ENCODE data around the gene SOX6.

DNA sequence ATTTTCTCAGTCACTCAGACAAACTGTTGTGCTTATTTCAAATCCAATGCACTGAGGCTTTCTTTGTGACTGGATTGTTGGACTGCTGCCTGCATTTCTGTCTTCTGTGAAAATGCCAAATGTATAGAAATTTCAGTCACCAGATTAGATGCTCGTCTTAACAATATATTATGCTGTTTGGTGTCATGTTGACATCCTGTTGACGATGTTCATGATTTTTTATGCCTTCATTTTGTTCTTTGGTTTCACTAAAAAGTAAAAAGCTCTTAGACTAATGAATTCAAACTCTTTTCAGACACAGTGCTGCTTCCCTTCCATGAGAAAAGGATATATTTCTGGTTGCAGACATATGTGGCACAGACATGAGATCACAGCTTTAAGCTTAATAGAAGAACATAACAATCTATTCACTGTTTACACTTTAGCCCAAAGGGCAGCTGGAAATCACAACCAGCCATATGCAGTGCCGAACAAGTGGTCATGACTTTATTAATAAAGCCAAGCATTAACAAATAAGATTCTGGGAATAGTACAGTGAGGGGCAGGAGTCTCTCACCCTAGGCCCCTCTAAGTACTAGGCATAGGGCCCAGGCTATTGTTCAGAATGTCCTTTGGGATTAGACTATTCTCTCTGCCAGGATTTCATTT lies 9.4 kb upstream of the SOX6 start:
- TF ChIP-seq, protein P1, sequence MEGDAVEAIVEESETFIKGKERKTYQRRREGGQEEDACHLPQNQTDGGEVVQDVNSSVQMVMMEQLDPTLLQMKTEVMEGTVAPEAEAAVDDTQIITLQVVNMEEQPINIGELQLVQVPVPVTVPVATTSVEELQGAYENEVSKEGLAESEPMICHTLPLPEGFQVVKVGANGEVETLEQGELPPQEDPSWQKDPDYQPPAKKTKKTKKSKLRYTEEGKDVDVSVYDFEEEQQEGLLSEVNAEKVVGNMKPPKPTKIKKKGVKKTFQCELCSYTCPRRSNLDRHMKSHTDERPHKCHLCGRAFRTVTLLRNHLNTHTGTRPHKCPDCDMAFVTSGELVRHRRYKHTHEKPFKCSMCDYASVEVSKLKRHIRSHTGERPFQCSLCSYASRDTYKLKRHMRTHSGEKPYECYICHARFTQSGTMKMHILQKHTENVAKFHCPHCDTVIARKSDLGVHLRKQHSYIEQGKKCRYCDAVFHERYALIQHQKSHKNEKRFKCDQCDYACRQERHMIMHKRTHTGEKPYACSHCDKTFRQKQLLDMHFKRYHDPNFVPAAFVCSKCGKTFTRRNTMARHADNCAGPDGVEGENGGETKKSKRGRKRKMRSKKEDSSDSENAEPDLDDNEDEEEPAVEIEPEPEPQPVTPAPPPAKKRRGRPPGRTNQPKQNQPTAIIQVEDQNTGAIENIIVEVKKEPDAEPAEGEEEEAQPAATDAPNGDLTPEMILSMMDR (IDR thresholded peaks at IDR 0.05), result no peak
- TF ChIP-seq POLR2A (IDR thresholded peaks at IDR 0.05), result no peak
